ENCODE measurements around the gene ANKRD34B.

The ANKRD34B gene

GRCh38 chr5:80569961-80570786 lies at the start of gene ANKRD34B:
Gene ANKRD34B, minus strand, starts transcription at chr5:80570280. Its CDS starts 10,261 bp downstream, at chr5:80560019.
- no peak for TF ChIP-seq CTCF (conservative IDR thresholded peaks at IDR 0.05)
- H3K27ac ChIP-seq, result no peak within 1 kb of the TSS

- no peak for TF ChIP-seq CTCF (conservative IDR thresholded peaks at IDR 0.05)
- peak overlapping the region; percentile 38; the same call in 1 of the 2 replicates for H3K27ac ChIP-seq
Measured at GRCh38 chr5:80619086-80619485, 49.0 kb upstream of the ANKRD34B start.

GRCh38 chr5:80618438-80618837 lies 48.4 kb upstream of the ANKRD34B start:
- TF ChIP-seq CTCF (conservative IDR thresholded peaks at IDR 0.05), result no peak
- peak overlapping the region; percentile 38; the same call in 1 of the 2 replicates for H3K27ac ChIP-seq

GRCh38 chr5:80615266-80615914 lies 45.3 kb upstream of the ANKRD34B start:
- TF ChIP-seq CTCF (conservative IDR thresholded peaks at IDR 0.05), result no peak
- no peak overlapping the region for H3K27ac ChIP-seq

GRCh38 chr5:80609692-80610091 lies 39.6 kb upstream of the ANKRD34B start:
- H3K27ac ChIP-seq, result no peak overlapping the region
- TF ChIP-seq CTCF (conservative IDR thresholded peaks at IDR 0.05), result no peak

- no peak for TF ChIP-seq CTCF (conservative IDR thresholded peaks at IDR 0.05)
- H3K27ac ChIP-seq, result no peak overlapping the region
Measured at GRCh38 chr5:80608731-80609130, 38.7 kb upstream of the ANKRD34B start.

- H3K27ac ChIP-seq, result no peak overlapping the region
- no peak for TF ChIP-seq CTCF (conservative IDR thresholded peaks at IDR 0.05)
Measured at GRCh38 chr5:80607832-80608231, 37.8 kb upstream of the ANKRD34B start.
